GM23338 (cell line): Measurements from ENCODE around the gene PRUNE2. TPM values are rescaled to one million over a fixed set of nuclear protein-coding genes. Genes with fewer than 3 reads are reported as not detected.

ENCODE experiments used
- ATAC-seq: fragments of 200-7000 bp; cut with Tn5 transposase; 3 replicates; pipeline ENCODE4 v1.9.1; 2020
- DNase-seq: peaks from one replicate; pipeline ENCODE4 v3.0.0-alpha.2; 2015; ENCODE audit warnings: low spot score
- H2AFZ ChIP-seq: fragments of 200-600 bp; sonication (generic); 2 replicates; pipeline ENCODE4 v1.8.0; 2016; ENCODE audit warnings: antibody characterized with exemption, mild to moderate bottlenecking, moderate library complexity
- H3F3A ChIP-seq: fragments of 200-600 bp; sonication (generic); replicated peaks from 2 replicates; pipeline ENCODE4 v1.8.0; 2017; ENCODE audit warnings: antibody characterized with exemption, mixed run types, low read depth
- H3K27ac ChIP-seq: fragments of 200-600 bp; sonication (generic); 2 replicates; pipeline ENCODE4 v1.6.1; 2016; ENCODE audit warnings: low read depth
- H3K27me3 ChIP-seq: fragments of 200-600 bp; sonication (generic); 2 replicates; pipeline ENCODE4 v1.8.0; 2016; ENCODE audit warnings: mild to moderate bottlenecking, mixed run types, moderate library complexity; ENCODE audit not compliant: insufficient read depth
- H3K36me3 ChIP-seq: fragments of 200-600 bp; sonication (generic); 2 replicates; pipeline ENCODE4 v1.8.0; 2016; ENCODE audit warnings: mild to moderate bottlenecking; ENCODE audit not compliant: insufficient read depth
- H3K4me1 ChIP-seq: fragments of 200-600 bp; sonication (generic); 2 replicates; pipeline ENCODE4 v1.8.0; 2016; ENCODE audit warnings: mild to moderate bottlenecking, moderate library complexity; ENCODE audit not compliant: insufficient read depth
- H3K4me2 ChIP-seq: fragments of 200-600 bp; sonication (generic); 2 replicates; pipeline ENCODE4 v1.7.1; 2017; ENCODE audit warnings: mixed run types
- H3K4me3 ChIP-seq: fragments of 200-600 bp; sonication (generic); 2 replicates; pipeline ENCODE4 v1.6.1; 2016; ENCODE audit warnings: mixed run types
- H3K79me2 ChIP-seq: fragments of 200-600 bp; sonication (generic); replicated peaks from 2 replicates; pipeline ENCODE4 v1.8.0; 2017; ENCODE audit warnings: mild to moderate bottlenecking; ENCODE audit not compliant: insufficient read depth
- H3K9me2 ChIP-seq: fragments of 200-600 bp; sonication (generic); 2 replicates; pipeline ENCODE4 v1.8.0; 2017; ENCODE audit not compliant: insufficient read depth
- H4K20me1 ChIP-seq: fragments of 200-600 bp; sonication (generic); replicated peaks from 2 replicates; pipeline ENCODE4 v1.8.0; 2017; ENCODE audit warnings: mild to moderate bottlenecking; ENCODE audit not compliant: insufficient read depth
- H3K27ac Mint-ChIP-seq: 2 replicates; pipeline ENCODE4 v1.8.0; 2020; ENCODE audit warnings: inconsistent platforms, mild to moderate bottlenecking, moderate library complexity, mixed read lengths
- H3K27me3 Mint-ChIP-seq: 3 replicates; pipeline ENCODE4 v1.8.0; 2022; ENCODE audit warnings: low read depth, mild to moderate bottlenecking, moderate library complexity, mixed read lengths, inconsistent platforms; ENCODE audit not compliant: insufficient read depth, poor library complexity
- H3K36me3 Mint-ChIP-seq: 3 replicates; pipeline ENCODE4 v1.8.0; 2021; ENCODE audit warnings: low read depth, mild to moderate bottlenecking, inconsistent platforms, moderate library complexity, mixed read lengths
- H3K4me1 Mint-ChIP-seq: 3 replicates; pipeline ENCODE4 v1.8.0; 2020; ENCODE audit warnings: mild to moderate bottlenecking, inconsistent platforms, mixed read lengths
- H3K4me3 Mint-ChIP-seq: 3 replicates; pipeline ENCODE4 v1.8.0; 2021; ENCODE audit warnings: moderate library complexity, mild to moderate bottlenecking, inconsistent platforms, mixed read lengths
- H3K9me3 Mint-ChIP-seq: 3 replicates; pipeline ENCODE4 v1.8.0; 2020; ENCODE audit warnings: moderate library complexity, mild to moderate bottlenecking, inconsistent platforms, mixed read lengths
- CREB1 ChIP-seq: fragments of 250-450 bp; sonication (Bioruptor Pico); IDR thresholded peaks from 2 replicates; pipeline ENCODE4 v1.5.0; 2020; ENCODE audit warnings: low read depth, mild to moderate bottlenecking, moderate library complexity
- CTCF ChIP-seq, 2 experiments: fragments of 200-600 bp in 1 of 2; sonication (generic) in 1 of 2; conservative IDR thresholded peaks; 2 replicates each; pipeline versions ENCODE4 v1.5.1 to v1.6.1; 2016 to 2017; ENCODE audit warnings: antibody characterized with exemption in 2 of 2, low read depth in 2 of 2, mild to moderate bottlenecking in 2 of 2, moderate library complexity in 1 of 2
- EZH2 ChIP-seq: fragments of 200-600 bp; sonication (generic); IDR thresholded peaks from one replicate; pipeline ENCODE4 v1.8.0; 2017; ENCODE audit warnings: antibody characterized with exemption, mild to moderate bottlenecking, low read depth; ENCODE audit not compliant: unreplicated experiment
- EZH2phosphoT487 ChIP-seq: fragments of 200-600 bp; sonication (generic); IDR thresholded peaks from one replicate; pipeline ENCODE4 v1.8.1; 2018; ENCODE audit warnings: antibody characterized with exemption; ENCODE audit not compliant: unreplicated experiment
- JUNB ChIP-seq: IDR thresholded peaks from one replicate; pipeline ENCODE4 v1.6.1; 2016; ENCODE audit warnings: antibody characterized with exemption; ENCODE audit not compliant: unreplicated experiment
- NANOG ChIP-seq: IDR thresholded peaks from 2 replicates; pipeline ENCODE4 v1.6.1; 2016; ENCODE audit warnings: antibody characterized with exemption, borderline replicate concordance
- POLR2AphosphoS5 ChIP-seq: IDR thresholded peaks from 2 replicates; pipeline ENCODE4 v1.6.1; 2016; ENCODE audit warnings: antibody characterized with exemption, low read depth
- STAT1 ChIP-seq: IDR thresholded peaks from one replicate; pipeline ENCODE4 v1.6.1; 2016; ENCODE audit warnings: antibody characterized with exemption; ENCODE audit not compliant: unreplicated experiment
- polyA plus RNA-seq: library from polyadenylated mRNA; unstranded; fragments of >200 nt; fragmentation: Nextera tagmentation; extraction: Ambion mirVana; gene quantifications from 2 replicates; pipeline ENCODE4 v1.2.1, GENCODE V29; 2016
- total RNA-seq: library from RNA; depleted of rRNA; stranded (reverse); fragments of >200 nt; shearing (Covaris generic); gene quantifications from 2 replicates; pipeline ENCODE4 v1.2.3, GENCODE V29; 2014
- TF ChIP-seq, protein P1 (sequence below): fragments of 250-450 bp; sonication (Bioruptor Pico); IDR thresholded peaks from 2 replicates; pipeline ENCODE4 v1.5.0; 2020; ENCODE audit warnings: mild to moderate bottlenecking, moderate library complexity

PRUNE2 gene
- total and polyA plus RNA-seq, 2 experiments from 2014 or later, result 10.6 to 26.5 TPM

- Histone ChIP-seq H3K79me2 (no peaks in the 10 kb centered on the region), H3F3A (no peaks in the 10 kb centered on the region), H2AFZ (no peak overlapping the region), H3K36me3 (no peaks in the 10 kb centered on the region), H4K20me1 (no peaks in the 10 kb centered on the region), H3K27ac (no peak overlapping the region), H3K9me2 (no peaks in the 10 kb centered on the region), H3K27me3 (no peaks in the 10 kb centered on the region), H3K4me3 (no peak overlapping the region), H3K4me1 (no peaks in the 10 kb centered on the region), H3K4me2 (no peak overlapping the region)
- H3K36me3 Mint-ChIP-seq, result peaks cover 9% of the 10 kb centered on the region; the same call in 2 of the 3 replicates
- H3K4me3 Mint-ChIP-seq, result no peak overlapping the region
- no peak for DNase-seq
- peaks cover 4% of the 10 kb centered on the region; the same call in 2 of the 3 replicates for H3K4me1 Mint-ChIP-seq
- no peaks in the 10 kb centered on the region for H3K27me3 Mint-ChIP-seq
- ATAC-seq, result no peak
- TF ChIP-seq POLR2AphosphoS5, result no peak
- TF ChIP-seq EZH2, result no peak
- TF ChIP-seq, protein P1, sequence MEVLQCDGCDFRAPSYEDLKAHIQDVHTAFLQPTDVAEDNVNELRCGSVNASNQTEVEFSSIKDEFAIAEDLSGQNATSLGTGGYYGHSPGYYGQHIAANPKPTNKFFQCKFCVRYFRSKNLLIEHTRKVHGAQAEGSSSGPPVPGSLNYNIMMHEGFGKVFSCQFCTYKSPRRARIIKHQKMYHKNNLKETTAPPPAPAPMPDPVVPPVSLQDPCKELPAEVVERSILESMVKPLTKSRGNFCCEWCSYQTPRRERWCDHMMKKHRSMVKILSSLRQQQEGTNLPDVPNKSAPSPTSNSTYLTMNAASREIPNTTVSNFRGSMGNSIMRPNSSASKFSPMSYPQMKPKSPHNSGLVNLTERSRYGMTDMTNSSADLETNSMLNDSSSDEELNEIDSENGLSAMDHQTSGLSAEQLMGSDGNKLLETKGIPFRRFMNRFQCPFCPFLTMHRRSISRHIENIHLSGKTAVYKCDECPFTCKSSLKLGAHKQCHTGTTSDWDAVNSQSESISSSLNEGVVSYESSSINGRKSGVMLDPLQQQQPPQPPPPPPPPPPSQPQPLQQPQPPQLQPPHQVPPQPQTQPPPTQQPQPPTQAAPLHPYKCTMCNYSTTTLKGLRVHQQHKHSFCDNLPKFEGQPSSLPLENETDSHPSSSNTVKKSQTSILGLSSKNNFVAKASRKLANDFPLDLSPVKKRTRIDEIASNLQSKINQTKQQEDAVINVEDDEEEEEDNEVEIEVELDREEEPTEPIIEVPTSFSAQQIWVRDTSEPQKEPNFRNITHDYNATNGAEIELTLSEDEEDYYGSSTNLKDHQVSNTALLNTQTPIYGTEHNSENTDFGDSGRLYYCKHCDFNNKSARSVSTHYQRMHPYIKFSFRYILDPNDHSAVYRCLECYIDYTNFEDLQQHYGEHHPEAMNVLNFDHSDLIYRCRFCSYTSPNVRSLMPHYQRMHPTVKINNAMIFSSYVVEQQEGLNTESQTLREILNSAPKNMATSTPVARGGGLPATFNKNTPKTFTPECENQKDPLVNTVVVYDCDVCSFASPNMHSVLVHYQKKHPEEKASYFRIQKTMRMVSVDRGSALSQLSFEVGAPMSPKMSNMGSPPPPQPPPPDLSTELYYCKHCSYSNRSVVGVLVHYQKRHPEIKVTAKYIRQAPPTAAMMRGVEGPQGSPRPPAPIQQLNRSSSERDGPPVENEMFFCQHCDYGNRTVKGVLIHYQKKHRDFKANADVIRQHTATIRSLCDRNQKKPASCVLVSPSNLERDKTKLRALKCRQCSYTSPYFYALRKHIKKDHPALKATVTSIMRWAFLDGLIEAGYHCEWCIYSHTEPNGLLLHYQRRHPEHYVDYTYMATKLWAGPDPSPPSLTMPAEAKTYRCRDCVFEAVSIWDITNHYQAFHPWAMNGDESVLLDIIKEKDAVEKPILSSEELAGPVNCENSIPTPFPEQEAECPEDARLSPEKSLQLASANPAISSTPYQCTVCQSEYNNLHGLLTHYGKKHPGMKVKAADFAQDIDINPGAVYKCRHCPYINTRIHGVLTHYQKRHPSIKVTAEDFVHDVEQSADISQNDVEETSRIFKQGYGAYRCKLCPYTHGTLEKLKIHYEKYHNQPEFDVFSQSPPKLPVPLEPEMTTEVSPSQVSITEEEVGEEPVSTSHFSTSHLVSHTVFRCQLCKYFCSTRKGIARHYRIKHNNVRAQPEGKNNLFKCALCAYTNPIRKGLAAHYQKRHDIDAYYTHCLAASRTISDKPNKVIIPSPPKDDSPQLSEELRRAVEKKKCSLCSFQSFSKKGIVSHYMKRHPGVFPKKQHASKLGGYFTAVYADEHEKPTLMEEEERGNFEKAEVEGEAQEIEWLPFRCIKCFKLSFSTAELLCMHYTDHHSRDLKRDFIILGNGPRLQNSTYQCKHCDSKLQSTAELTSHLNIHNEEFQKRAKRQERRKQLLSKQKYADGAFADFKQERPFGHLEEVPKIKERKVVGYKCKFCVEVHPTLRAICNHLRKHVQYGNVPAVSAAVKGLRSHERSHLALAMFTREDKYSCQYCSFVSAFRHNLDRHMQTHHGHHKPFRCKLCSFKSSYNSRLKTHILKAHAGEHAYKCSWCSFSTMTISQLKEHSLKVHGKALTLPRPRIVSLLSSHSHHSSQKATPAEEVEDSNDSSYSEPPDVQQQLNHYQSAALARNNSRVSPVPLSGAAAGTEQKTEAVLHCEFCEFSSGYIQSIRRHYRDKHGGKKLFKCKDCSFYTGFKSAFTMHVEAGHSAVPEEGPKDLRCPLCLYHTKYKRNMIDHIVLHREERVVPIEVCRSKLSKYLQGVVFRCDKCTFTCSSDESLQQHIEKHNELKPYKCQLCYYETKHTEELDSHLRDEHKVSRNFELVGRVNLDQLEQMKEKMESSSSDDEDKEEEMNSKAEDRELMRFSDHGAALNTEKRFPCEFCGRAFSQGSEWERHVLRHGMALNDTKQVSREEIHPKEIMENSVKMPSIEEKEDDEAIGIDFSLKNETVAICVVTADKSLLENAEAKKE (CRISPR knock-in tag), result no peak
- TF ChIP-seq NANOG, result no peak
- TF ChIP-seq CREB1 (CRISPR knock-in tag), result no peak
- H3K27ac Mint-ChIP-seq, result no peak overlapping the region
- H3K9me3 Mint-ChIP-seq, result peaks cover 13% of the 10 kb centered on the region
Observed at GRCh38 chr9:76681556-76681955, 224.4 kb downstream of the PRUNE2 start.

DNA sequence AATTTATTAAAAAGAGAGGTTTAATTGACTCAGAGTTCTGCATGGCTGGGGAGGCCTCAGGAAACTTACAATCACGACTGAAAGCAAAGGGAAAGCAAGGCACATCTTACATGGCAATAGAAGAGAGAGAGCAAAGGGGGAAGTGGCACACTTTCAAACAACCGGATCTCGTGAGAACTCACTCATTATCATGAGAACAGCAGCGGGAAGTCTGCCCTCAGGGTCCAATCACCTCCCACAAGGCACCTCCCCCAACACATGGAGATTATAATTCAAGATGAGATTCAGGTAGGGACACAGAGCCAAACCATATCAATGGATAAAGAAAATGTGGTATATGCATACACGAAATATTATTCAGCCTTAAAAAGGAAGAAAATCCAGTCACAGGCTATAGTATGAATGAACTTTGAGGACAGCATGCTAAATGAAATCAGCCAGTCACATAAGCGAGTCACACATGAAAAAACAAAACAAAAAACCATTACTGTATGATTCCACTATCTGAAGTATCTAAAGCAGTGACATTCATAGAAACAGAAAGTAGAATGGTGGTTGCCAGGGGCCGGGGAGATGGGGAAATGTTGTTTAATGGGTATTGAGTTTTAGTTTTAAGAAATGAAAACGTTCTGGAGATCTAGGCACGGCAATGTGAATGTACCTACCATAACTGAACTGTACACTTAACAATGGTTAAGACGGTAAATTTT lies 225.0 kb downstream of the PRUNE2 start:
- Histone ChIP-seq H3K4me3 (no peak overlapping the region), H2AFZ (no peak overlapping the region), H3F3A (no peaks in the 10 kb centered on the region), H4K20me1 (no peaks in the 10 kb centered on the region), H3K27me3 (no peaks in the 10 kb centered on the region), H3K27ac (no peak overlapping the region), H3K79me2 (no peaks in the 10 kb centered on the region), H3K36me3 (no peaks in the 10 kb centered on the region), H3K9me2 (no peaks in the 10 kb centered on the region), H3K4me2 (no peak overlapping the region), H3K4me1 (no peaks in the 10 kb centered on the region)
- ATAC-seq, result no peak
- H3K9me3 Mint-ChIP-seq, result peaks cover 13% of the 10 kb centered on the region
- no peak overlapping the region for H3K27ac Mint-ChIP-seq
- peaks cover 9% of the 10 kb centered on the region; the same call in 2 of the 3 replicates for H3K36me3 Mint-ChIP-seq
- peaks cover 4% of the 10 kb centered on the region; the same call in 2 of the 3 replicates for H3K4me1 Mint-ChIP-seq
- DNase-seq, result no peak
- no peaks in the 10 kb centered on the region for H3K27me3 Mint-ChIP-seq
- H3K4me3 Mint-ChIP-seq, result no peak overlapping the region
- no peak for TF ChIP-seq STAT1
- no peak for TF ChIP-seq EZH2phosphoT487
- TF ChIP-seq JUNB, result no peak
- no peak for TF ChIP-seq CTCF (conservative IDR thresholded peaks at IDR 0.05; ENCODE audit: low read depth in 2 of 2)
